ENCODE data around the gene TSHZ1. TPM values are rescaled to one million over a fixed set of nuclear protein-coding genes. Genes with fewer than 3 reads are reported as not detected.

The TSHZ1 gene
- total RNA-seq, 1 donor, result 13.4 TPM

- DNase-seq (ENCODE audit: low read depth), result no peak
- no peak for TF ChIP-seq CTCF (IDR thresholded peaks at IDR 0.05; ENCODE audit: insufficient read depth, low read depth, low read length)
- no peak overlapping the region for H3K4me3 ChIP-seq (ENCODE audit: low read depth, low read length)
Observed at GRCh38 chr18:75165926-75166325, 44.7 kb upstream of the TSHZ1 start.

- DNase-seq (ENCODE audit: low read depth), result no peak
- no peak overlapping the region for H3K4me3 ChIP-seq (ENCODE audit: low read depth, low read length)
- TF ChIP-seq CTCF (IDR thresholded peaks at IDR 0.05; ENCODE audit: insufficient read depth, low read depth, low read length), result no peak
Observed at GRCh38 chr18:75167137-75167536, 43.5 kb upstream of the TSHZ1 start.

GRCh38 chr18:75167759-75168618 is 42.6 kb upstream of the TSHZ1 start:
- DNase-seq (ENCODE audit: low read depth), result no peak
- TF ChIP-seq CTCF (IDR thresholded peaks at IDR 0.05; ENCODE audit: insufficient read depth, low read depth, low read length), result no peak
- peak overlapping the region; percentile 29 for H3K4me3 ChIP-seq (ENCODE audit: low read depth, low read length)

GRCh38 chr18:75168619-75169018 is 42.0 kb upstream of the TSHZ1 start:
- no peak for TF ChIP-seq CTCF (IDR thresholded peaks at IDR 0.05; ENCODE audit: insufficient read depth, low read depth, low read length)
- no peak overlapping the region for H3K4me3 ChIP-seq (ENCODE audit: low read depth, low read length)
- DNase-seq (ENCODE audit: low read depth), result no peak

- DNase-seq (ENCODE audit: low read depth), result no peak
- no peak overlapping the region for H3K4me3 ChIP-seq (ENCODE audit: low read depth, low read length)
- TF ChIP-seq CTCF (IDR thresholded peaks at IDR 0.05; ENCODE audit: insufficient read depth, low read depth, low read length), result no peak
Observed at GRCh38 chr18:75169411-75169810, 41.2 kb upstream of the TSHZ1 start.

- TF ChIP-seq CTCF (IDR thresholded peaks at IDR 0.05; ENCODE audit: insufficient read depth, low read depth, low read length), result no peak
- DNase-seq (ENCODE audit: low read depth), result no peak
- no peak overlapping the region for H3K4me3 ChIP-seq (ENCODE audit: low read depth, low read length)
Observed at GRCh38 chr18:75170022-75170789, 40.4 kb upstream of the TSHZ1 start.

All from fibroblast of villous mesenchyme (primary cell).